Smooth muscle cell of the coronary artery (primary cell): ENCODE results near the gene AMER2. TPM values are rescaled to one million over a fixed set of nuclear protein-coding genes. Genes with fewer than 3 reads are reported as not detected.

Source experiments
- total RNA-seq: library from RNA; depleted of rRNA; stranded (reverse); fragments of >200 nt; gene quantifications from 2 replicates; pipeline ENCODE4 v1.2.3, GENCODE V29; 2014; ENCODE audit warnings: low replicate concordance

AMER2 gene, protein sequence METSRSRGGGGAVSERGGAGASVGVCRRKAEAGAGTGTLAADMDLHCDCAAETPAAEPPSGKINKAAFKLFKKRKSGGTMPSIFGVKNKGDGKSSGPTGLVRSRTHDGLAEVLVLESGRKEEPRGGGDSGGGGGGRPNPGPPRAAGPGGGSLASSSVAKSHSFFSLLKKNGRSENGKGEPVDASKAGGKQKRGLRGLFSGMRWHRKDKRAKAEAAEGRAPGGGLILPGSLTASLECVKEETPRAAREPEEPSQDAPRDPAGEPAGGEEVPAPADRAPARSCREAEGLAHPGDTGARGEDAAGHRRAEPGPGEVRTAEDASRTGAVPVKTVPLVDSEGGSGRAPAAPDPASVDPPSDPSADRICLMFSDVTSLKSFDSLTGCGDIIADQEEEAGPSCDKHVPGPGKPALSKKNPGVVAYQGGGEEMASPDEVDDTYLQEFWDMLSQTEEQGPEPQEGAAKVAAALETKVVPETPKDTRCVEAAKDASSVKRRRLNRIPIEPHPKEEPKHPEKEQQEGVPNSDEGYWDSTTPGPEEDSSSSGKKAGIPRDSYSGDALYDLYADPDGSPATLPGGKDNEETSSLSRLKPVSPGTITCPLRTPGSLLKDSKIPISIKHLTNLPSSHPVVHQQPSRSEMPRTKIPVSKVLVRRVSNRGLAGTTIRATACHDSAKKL
- total RNA-seq = not detected in 2 replicates

DNA sequence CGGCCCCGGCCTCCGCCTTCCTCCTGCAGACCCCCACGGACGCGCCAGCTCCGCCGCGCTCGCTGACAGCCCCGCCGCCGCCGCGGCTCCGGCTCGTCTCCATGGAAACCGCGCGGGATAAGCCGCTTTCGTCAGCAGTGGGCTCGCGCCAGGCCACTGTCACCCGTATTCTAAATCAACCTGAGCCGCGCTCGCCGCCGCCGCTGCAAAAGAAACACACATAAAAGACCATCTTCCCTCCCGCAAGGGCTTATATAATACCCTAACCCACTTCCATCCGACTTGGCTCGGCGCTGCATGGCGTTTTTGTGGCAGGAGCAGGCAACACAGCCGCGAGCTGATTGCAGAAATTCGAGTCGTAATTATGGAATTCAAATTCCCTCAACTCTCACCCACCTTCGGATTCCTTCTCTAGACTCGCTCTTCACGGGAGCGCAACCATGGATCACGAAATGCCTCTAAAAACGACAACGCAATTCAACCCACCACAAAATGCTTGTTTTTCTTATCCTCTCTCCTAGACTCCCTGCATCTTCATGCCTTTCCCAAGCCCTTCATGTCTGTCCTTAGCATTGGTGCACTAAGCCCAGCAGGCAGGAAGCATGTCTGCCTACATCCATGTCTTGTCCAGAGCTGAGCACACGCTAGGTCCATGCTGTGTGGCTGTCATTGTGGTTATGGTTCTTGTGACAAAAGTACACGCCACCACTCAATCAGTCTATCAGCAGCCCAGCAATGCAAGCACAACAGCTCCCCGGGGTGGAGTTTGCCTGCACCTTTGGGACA, at the start of gene AMER2:
AMER2 (minus strand) TSS at position 772 of the 786 bp plus-strand sequence; CDS start at position 103, 669 bp downstream.

Other genes starting within 250 kb of the AMER2 start
- gene PABPC3, start 76.2 kb downstream of the AMER2 start, total RNA-seq = 0.08 and 0.12 TPM in 2 replicates
- 8.4 and 20.1 TPM in 2 replicates for gene MTMR6, start 115.2 kb upstream of the AMER2 start, total RNA-seq
- 15.1 and 36.7 TPM in 2 replicates for gene NUP58, start 129.3 kb upstream of the AMER2 start, total RNA-seq
- gene ATP8A2, start 199.7 kb upstream of the AMER2 start, total RNA-seq = under 0.01 and 0.08 TPM in 2 replicates